Activated gamma-delta T cell treated with Interleukin-2 at 50 U/mL for 16 hours (primary cell): ENCODE measurements around the gene HMGXB3.
"Not testable (repeated sequence)": the region's sequence is repeated elsewhere in the genome, so short reads cannot be mapped to it uniquely, and the experiment has no call there.

Source experiments
- DNase-seq: peaks from one replicate; pipeline ENCODE4 v3.0.0-alpha.2; 2020

Gene HMGXB3

DNA sequence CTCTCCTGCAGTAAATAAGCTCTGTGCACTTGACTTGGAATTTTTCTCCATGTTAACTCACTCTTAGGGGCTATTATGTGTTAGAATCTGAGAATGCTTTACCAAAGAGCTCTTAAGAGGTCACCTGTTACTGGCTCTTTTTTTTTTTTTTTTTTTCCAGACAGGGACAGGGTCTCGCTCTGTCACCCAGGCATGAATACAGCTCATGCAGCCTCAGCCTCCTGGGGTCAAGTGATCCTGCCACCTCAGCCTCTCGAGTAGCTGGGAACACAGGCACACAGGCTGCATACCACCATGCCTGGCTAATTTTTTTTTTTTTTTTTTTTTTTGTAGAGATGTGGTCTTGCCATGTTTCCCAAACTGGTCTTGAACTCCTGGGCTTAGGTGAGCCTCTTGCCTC lies 22.1 kb downstream of the HMGXB3 start:
- DNase-seq, result no peak

DNA sequence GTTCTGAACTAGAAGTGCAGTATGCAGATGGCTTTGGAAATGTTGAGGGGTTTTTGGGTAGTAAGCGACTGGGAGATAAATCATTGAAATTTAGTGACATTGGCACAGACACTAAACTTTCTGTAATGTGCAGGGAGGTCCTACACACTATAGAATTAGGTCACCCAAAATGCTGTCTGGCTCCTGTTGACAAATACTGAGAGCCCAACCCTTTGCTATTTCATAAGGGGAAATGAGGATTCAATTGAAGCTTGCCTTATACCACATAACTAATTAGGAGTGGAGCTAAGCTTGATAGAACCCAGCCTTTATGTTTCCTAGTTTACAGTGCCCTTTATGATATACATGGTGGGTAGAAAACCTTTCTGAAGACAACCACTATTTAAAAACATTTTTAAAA lies 22.6 kb downstream of the HMGXB3 start:
- DNase-seq, result no peak

DNA sequence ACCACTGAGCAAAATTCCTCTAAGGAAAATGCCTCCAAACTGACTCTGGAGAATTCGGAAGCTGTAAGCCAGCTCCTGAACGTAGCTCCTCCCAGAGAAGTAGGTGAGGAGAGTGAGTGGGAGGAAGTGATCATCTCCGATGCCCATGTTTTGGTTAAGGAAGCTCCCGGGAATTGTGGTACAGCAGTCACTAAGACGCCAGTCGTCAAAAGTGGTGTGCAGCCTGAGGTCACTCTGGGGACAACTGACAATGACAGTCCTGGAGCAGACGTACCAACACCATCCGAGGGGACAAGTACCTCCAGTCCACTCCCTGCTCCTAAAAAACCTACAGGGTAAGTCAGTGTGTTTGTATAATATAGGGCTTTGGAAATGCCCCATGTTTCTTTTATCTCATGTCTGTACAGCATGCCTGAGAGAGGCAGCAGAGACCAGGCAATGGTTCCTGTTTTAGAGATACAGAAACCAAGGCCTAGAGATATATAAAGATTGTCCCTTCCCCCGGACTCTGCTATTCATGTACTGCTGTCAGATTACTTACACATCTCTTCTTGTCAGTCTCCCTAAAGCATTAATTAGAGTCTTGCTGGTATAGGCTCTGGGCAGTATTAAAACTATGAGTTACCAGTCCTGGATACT lies 23.9 kb downstream of the HMGXB3 start:
- no peak for DNase-seq

DNA sequence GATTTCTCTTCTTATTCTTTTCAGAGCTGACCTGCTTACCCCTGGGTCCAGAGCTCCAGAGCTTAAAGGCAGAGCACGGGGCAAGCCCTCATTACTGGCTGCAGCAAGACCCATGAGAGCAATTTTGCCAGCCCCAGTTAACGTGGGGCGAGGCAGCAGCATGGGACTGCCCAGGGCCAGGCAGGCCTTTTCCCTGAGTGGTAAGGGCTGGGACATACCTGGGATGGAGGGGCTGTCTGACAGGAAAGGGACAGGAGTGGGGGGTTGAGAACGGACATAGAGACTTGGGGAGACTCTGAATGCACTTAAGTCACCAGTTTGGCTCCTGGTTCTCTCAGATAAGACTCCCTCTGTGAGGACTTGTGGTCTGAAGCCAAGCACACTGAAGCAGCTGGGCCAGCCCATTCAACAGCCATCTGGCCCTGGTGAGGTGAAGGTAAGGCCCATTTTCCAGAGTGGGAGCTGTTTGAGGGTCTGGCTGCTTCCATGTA lies 26.2 kb downstream of the HMGXB3 start:
- no peak for DNase-seq

DNA sequence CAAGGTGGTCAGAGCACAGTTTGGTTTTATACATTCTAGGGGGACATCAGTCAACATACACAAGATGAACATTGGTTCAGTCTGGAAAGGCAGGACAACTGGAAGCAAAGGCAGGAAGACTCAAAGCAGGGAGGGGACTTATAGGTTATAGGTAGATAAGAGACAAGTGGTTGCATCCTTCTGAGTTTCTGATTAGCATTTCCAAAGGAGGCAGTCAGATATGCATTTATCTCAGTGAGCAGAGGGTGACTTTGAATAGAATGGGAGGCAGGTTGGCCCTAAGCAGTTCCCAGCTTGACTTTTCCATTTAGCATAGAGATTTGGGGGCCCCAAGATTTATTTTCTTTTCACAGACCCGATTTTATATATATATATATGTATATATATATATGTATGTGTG lies 27.5 kb downstream of the HMGXB3 start:
- DNase-seq, result not testable (repeated sequence)

DNA sequence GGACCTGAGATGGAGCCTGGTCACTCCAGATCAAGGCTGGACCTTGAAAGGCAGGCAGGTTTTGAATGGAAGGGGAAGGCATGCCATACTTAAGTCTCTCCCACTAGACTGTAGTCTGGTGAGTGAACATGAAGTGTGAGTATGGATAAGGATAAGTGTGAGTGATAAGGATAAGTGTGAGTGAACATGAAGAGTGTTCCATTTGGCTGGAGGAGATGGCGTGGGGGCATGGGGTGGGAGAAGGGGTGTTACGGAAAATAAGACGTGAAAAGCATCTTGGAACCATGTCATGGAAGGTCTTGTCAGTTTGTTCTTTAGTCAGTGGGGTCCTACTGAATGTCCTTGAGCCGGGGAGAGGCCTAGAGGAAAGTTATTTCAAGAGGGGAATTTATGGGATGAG lies 32.8 kb downstream of the HMGXB3 start:
- no peak for DNase-seq

DNA sequence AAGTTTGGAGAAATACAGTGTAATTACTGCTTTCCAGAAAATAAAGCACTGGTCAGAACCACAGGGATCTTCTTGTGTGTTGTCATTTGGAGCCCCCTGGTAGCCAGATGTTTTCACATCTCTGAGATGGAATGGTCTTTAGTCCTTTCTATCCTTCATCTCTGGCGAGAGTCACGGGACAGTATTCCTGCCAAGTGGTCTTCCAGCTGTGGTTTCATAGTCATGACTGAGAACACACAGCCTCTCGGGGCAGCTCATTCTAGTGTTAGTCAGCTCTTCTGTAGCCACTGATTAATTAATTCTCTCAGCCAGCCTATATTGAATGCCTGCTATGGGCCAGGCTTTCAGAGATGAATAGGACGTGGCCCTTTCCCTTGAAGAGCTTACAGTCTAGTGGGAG lies 34.1 kb downstream of the HMGXB3 start:
- no peak for DNase-seq

DNA sequence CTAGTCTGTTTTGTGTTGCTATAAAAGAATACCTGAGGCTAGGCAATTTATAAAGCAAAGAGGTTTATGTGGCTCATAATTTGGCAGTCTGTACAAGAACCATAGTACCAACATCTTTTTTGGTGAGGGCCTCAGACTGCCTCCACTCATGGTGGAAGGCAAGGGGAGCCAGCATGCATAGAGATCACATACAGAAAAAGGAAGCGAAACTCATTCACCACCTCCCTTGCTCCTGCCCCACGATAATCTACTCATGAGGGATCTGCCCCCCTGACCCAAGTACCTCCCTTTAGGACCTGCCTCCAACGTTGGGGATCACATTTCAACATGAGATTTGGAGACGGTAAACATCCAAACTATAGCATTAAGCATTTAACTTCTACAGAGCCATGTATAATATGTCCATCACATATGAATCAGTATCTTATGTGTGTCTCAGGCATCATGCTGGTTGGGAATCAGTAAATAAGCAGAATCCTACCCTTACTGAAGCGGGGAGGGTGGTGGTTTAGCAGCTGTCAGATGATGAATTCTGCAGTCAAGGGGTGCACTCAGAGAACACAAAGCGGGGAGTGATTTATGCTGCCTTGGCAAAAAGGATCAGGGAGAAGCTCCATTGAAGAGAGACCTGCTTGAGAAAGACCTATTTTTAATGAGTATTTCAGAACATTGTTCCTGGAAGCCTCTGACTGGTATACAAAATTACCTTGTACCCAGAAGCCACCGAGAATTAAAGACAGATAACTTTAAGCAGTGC lies 34.8 kb downstream of the HMGXB3 start:
- no peak for DNase-seq

DNA sequence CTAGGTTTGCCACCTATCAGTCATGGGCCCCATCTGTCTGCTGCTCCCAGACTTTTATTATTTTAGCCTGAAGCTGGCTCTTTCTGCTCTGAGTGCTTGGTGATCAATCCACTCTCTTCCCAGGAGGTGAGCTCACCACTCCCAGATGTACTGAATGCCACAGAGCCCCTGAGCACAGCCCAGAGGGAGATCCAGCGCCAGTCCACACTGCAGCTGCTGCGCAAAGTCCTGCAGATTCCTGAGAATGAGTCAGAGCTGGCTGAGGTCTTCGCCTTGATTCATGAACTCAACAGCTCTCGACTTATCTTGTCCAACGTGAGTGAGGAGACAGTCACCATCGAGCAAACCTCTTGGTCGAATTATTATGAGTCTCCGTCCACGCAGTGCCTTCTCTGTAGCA lies 36.0 kb downstream of the HMGXB3 start:
- DNase-seq, result no peak

DNA sequence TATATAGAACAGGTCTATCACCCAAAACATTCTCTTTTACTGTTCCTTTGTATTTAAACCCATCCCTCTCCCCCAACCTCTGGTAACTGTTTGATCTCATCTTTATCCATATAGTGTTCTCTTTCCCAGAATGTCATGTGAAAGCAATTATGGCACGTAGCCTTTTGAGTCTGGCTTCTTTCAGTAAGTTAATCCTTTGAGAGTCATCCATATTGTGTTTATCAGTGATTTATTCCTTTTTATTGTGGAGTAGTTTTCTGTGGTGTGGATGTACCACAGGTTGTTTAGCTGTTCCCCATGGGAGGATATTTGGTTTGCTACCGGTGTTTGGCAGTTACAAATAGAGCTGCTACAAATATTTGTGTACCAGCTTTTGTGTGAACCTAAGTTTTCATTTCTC lies 38.0 kb downstream of the HMGXB3 start:
- no peak for DNase-seq

DNA sequence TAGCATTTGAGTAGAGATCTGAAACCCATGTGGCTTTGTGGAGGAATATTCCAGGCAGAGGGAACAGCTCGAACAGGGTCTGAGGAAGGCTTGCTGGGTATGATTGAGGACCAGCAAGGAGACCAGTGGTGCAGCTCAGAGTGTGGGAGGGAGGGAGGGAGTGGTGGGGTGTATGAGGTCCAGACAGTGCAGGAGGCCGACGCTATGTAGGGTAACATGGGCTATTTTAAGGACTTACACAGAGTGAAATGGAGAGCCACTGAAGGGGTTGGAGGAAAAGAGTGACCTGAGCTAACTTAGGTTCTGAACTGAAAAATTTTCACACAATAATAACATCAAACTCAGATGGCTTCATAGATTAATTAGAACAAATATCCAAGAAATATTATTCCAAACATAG lies 41.9 kb downstream of the HMGXB3 start:
- no peak for DNase-seq

DNA sequence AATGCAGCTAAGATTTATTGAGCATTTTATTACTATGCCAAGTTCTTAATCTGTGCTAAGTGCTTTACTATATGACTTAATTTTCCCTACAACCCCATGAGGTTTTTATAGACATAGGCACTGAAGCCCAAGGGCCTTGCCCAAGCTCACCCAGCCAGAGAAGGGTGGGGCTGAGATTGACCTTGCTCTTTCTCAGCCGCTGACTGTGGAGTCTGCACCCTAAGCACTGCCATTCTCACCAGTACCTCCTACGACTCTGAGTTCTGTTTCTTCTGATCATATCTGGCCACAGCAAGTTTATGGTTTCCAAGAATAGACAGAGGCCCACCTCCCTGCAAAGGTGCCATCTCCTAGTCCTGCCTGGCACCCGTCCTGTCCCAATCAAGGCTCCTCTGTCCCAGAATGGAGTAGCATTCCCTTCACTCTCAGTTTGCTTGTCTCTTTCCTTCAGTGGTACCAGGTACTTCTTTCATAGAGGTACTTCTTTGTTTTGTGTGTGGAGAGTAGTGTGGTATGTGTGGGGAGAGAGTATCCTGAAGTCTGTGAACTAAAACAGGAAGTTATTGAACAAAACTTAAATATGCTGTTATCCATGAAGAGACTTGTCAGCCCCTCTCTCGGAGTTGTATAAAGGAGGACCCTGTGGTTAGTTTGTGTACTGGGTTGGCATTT lies 43.3 kb downstream of the HMGXB3 start:
- no peak for DNase-seq

DNA sequence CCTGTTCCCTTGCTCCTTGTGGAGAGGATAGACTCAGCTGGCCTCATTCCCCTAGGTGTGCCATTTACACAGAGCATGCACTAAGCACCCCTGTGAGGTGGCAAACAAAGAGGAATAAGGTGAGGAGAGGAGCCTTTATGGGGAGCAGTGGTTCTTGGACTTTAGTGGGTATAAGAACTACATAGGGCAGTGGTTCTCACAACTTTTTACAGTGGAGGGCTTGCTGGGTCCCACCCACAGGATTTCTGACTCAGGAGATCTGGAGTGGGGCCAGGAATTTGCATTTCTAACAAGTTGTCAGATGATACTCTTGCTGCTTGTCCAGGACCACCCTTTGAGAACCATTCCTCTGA lies 43.8 kb downstream of the HMGXB3 start:
- DNase-seq, result no peak

DNA sequence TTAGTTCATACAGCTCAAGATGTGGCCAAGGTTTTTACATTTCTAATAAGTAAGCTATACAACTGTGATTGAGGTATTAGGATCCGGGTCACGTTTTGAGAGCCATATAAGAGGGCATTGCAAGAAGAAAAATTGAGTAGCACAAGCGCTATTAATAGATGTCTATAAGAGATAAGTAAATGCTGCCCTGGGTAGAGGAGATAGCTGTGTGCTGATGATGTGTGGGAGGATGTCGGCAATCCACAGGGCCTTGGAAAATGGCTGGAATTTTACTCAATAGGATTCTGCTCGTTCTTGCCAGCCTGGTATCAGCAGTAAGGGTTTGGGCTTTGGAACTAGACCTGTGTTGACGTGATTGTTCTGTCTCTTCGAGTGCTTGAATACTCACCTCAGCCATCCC lies 44.2 kb downstream of the HMGXB3 start:
- DNase-seq, result no peak

DNA sequence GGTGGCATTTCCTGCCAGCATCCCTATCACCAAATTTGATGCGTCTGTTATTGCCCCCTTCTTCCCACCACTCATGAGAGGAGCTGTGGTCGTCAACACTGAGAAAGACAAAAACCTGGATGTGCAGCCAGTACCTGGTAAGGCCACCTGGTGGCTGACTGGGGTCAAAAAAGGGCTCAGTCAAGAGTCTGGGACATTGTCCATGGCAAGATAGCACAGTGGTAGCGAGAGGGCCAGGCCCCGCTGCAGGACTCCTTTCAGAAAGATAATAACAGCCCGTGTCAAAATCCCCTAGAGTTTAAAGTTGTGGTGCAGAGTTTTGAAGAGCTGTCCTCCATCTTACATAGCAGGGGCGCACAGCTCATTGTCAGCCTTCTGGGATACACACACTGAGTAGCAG lies 45.0 kb downstream of the HMGXB3 start:
- no peak for DNase-seq

DNA sequence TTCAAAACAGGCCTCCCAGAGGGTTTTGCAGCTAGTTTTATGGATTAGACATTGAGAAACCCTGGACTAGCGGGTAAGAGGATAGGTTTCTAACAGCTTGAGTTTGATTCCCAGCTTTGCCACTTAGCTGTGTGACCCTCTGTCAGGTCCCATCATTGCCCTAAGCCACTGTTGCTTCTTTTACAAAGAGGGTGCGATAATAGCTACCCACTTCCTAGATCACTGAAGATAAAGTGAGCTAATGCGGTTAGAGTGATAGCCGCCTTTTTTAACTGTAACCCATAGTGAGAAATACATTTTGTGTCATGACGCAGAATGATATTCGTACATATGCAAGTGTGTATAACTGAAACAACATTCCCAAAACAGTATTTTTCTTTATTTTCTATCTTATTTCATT lies 45.5 kb downstream of the HMGXB3 start:
- no peak for DNase-seq

DNA sequence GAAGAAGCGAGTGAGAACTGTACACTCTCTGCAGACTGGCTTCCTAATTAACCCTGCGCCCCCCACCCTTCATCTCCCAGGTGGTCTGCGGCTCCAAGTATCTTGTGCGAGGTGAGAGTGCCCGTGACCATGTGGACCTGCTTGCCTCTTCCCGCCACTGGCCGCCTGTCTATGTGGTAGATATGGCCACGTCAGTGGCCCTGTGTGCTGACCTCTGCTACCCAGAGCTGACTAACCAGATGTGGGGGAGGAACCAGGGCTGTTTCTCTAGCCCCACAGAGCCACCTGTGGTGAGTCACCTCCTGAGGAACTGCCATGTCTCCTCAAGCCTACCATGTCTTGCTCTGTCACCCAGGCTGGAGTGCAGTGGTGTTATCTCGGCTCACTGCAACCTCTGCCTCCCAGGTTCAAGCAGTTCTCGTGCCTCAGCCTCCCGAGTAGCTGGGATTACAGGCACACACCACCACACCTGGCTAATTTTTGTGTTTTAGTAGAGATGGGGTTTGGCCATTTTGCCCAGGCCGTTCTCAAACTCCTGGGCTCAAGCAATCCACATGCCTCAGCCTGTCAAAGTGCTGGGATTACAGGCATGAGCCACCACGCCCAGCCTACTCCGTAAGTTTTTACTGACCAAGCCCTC lies 49.8 kb downstream of the HMGXB3 start:
- not testable (repeated sequence) for DNase-seq

DNA sequence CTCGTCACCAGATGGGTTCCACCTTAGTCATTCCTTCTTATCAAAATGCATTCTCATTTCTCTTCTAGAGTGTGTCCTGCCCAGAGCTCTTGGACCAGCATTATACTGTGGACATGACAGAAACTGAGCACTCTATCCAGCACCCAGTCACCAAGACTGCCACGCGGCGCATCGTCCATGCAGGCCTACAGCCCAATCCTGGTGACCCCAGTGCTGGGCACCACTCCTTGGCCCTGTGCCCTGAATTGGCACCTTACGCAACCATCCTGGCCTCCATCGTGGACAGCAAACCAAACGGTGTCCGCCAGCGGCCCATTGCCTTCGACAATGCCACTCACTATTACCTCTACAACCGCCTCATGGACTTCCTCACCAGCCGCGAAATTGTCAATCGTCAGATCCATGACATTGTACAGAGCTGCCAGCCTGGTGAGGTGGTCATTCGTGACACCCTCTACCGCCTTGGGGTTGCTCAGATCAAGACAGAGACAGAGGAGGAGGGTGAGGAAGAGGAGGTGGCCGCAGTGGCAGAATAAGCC lies 51.2 kb downstream of the HMGXB3 start:
- DNase-seq, result no peak

DNA sequence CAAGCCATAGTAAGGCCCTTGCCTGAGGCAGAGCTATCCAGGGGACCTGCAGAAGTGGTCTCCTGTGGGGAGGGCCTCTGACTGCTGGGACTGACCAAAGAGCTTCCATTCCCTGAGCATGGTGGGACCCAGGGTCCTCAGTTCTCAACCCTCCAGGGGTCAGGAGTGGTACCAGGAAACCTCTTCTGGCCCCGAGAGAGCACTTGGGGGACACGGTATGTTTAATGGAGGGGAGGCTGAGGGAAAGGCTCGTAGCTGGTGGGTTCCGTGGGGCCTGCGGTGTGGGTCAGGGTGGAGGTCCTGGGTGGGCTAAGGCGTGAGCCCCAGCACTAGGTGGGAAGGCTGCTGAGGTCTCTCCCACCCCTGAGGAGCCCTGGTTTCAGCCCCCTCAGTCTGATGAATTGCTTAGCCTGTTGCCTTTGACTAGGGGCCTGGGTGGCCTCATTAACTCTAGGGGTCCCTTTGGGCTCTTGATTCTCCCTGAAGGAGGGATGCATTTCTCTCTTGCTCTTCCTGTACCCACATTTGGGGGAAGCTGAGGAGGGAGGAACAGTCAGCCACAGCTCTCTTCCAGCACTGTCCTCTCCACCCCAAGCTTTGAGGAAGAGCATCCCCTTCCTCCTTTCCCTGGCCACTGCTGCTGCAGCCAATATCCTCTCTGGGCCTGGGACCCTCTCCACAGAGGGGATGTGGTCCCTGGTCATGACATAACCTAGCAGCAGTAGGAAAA lies 51.9 kb downstream of the HMGXB3 start:
- no peak for DNase-seq

DNA sequence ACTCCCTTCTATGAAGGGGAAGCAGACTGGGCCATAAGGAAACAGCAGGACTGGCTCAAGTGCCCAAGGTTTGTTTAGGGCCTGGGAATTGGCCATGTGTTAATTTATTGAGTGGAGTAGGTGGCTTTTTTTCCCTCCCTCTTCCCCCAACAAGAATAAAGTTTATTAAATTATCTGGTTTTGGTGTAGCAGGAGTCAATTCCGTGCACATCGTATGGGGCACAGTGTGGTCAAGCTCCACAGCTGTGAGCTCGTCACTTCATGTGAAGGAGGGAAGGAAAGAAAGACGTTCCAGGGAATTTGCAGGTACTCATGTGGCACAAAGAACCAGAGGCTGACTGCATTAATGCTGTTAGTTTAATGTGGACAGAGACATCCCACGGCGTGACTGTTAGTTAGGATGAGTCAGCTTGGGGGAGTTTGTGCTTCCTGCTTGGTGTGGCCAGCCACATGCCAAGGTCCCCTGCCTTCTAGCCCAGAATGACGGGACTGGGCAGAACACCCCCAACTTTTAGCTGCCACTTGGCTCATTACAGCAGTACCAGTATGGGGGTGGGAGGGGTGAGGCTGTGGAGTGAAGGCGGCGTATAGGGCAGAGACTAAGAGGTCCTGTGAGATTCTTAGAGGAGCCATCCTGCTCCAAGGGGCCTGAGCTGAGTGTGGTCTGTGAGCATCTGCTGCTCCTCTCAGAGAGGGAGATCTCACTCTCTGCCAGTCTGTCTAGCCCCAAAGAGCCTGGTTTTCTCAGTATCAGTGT lies 52.6 kb downstream of the HMGXB3 start:
- DNase-seq, result no peak

DNA sequence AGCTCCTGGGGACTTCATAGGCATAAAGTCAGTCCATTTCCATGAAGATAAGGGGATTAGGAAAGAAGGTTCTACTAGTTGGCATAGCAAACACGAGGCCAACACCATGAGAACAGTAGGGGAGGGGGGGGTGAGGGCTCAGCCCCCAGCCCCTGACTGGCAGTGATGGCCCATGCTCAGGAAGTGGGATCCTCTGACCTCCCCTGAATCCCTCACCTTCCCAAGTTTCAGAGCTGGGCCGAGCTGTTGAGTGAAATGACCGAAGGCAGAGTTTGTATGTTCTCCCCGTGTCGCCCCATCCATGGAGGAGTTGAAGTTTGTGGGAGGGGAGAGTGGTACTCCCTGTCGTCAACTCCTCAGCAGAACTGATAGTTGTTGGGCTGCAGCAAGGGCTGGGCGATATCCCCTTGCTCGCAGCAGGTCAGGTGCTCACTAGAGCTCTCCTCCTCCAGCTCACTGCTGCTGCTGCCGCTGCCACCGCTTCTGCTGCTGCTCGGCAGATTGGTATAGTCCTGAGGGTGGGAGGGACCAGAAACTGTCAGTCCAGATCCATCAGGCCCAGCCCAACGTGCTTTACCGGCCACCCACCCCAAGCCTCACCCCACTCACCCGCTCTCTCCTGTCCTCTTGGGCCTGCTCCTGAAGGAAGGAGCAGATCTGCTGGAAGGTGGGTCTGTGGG lies 53.3 kb downstream of the HMGXB3 start:
- no peak for DNase-seq
